ENCODE results near the gene NCOA1.

GRCh38 chr2:24546669-24547068, 55.6 kb downstream of the NCOA1 start:
- TF ChIP-seq CTCF (IDR thresholded peaks at IDR 0.05) (no peak), POLR2A (IDR thresholded peaks at IDR 0.05) (no peak)
